T-helper 17 cell (primary cell): ENCODE results near the gene EDRF1. TPM values are rescaled to one million over a fixed set of nuclear protein-coding genes. Genes with fewer than 3 reads are reported as not detected.
"Not testable (repeated sequence)": the region's sequence is repeated elsewhere in the genome, so short reads cannot be mapped to it uniquely, and the experiment has no call there.

ENCODE experiments used
- ATAC-seq: fragments of 150-1000 bp; cut with Tn5 transposase; 2 replicates; pipeline ENCODE4 v1.10.0; 2021; ENCODE audit warnings: mild to moderate bottlenecking, moderate library complexity
- DNase-seq, 3 donors: peaks; one replicate each; pipeline versions ENCODE4 v3.0.0 to v3.0.0-alpha.2; 2020 to 2021
- H3K9me3 ChIP-seq: one replicate; pipeline ENCODE4 v1.7.0; 2013; ENCODE audit warnings: low read length, mild to moderate bottlenecking; ENCODE audit not compliant: control insufficient read depth, poor library complexity, severe bottlenecking
- H3K27ac Mint-ChIP-seq: one replicate; pipeline ENCODE4 v1.8.0; 2022; ENCODE audit warnings: mild to moderate bottlenecking, moderate library complexity, mixed read lengths
- H3K27me3 Mint-ChIP-seq: one replicate; pipeline ENCODE4 v1.8.0; 2022; ENCODE audit warnings: mixed read lengths
- H3K36me3 Mint-ChIP-seq: one replicate; pipeline ENCODE4 v1.8.0; 2022; ENCODE audit warnings: low read depth, mixed read lengths
- H3K4me1 Mint-ChIP-seq: one replicate; pipeline ENCODE4 v1.8.0; 2022; ENCODE audit warnings: mild to moderate bottlenecking, mixed read lengths
- H3K4me3 Mint-ChIP-seq: one replicate; pipeline ENCODE4 v1.8.0; 2022; ENCODE audit warnings: mild to moderate bottlenecking, moderate library complexity, mixed read lengths
- total RNA-seq, 4 donors: library from RNA in 2 of 4; stranded (reverse) in 2 of 4; gene quantifications; one replicate each; pipeline ENCODE4 v1.2.3 and lab custom pipeline; 2022 to 2026

The EDRF1 gene
- total RNA-seq, 2 donors from 2014 or later: 33.5 to 51.1 TPM

DNA sequence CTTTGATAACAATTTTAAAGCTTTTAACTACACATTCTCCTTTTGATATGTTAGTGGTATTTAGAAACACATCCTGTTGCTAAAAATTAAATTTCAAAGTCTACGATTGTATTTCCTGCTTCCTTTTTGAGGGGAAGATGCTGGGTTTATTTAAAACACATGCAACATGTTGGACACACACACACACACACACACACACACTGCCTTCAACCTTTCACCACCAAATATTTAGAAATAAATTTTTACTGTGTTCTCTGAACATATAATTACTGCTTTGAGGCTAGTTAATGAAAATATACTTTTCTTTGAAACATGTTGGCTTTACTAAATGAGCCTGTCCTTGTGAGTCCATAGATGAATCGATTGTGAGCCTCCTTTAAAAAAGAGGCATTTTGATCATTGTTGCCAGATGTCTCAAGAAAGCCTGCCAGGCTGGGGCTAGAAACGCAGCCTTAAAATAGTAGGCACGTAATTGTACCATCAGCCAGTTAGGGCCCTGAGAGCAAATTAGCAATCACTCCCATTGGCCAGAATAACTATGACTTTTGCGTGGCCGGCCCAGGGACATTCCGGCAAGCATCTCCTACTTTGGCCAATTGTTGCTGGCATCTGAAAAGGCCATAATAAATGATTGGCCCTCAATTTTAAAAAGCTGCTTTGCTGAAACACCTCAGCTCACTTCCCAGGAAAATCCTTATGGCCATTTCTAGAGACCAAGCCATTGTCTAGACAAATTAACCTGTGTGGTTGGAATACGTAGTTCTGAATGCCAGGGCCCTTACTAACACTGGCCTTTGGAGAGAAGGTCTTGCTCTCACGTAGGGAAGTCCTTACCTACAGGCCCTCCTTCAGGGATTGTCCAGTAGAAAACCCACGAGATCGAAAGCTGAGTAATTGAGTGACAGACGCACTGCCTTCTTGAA is 26.6 kb upstream of the EDRF1 start:
- DNase-seq: no peak
- Mint-ChIP-seq H3K27ac (no peak overlapping the region), H3K36me3 (no peaks in the 10 kb centered on the region), H3K27me3 (peaks cover 43% of the 10 kb centered on the region), H3K4me3 (no peak overlapping the region), H3K4me1 (no peaks in the 10 kb centered on the region)
- no peaks in the 10 kb centered on the region for H3K9me3 ChIP-seq
- ATAC-seq: no peak

- H3K36me3 Mint-ChIP-seq: no peaks in the 10 kb centered on the region
- ATAC-seq: no peak
- H3K9me3 ChIP-seq: no peaks in the 10 kb centered on the region
- DNase-seq: no peak
- H3K27ac Mint-ChIP-seq: no peak overlapping the region
- no peak overlapping the region for H3K4me3 Mint-ChIP-seq
- H3K27me3 Mint-ChIP-seq: peaks cover 41% of the 10 kb centered on the region
- H3K4me1 Mint-ChIP-seq: no peaks in the 10 kb centered on the region
These were observed 26.0 kb upstream of the EDRF1 start for GRCh38 chr10:125693524-125693847.

- Mint-ChIP-seq H3K4me1 (no peaks in the 10 kb centered on the region), H3K4me3 (no peak overlapping the region), H3K36me3 (no peaks in the 10 kb centered on the region), H3K27me3 (peaks cover 29% of the 10 kb centered on the region), H3K27ac (no peak overlapping the region)
- DNase-seq: no peak
- no peak for ATAC-seq
- H3K9me3 ChIP-seq: no peaks in the 10 kb centered on the region
These were observed 24.6 kb upstream of the EDRF1 start for GRCh38 chr10:125694883-125695282.

- not testable (repeated sequence) for H3K9me3 ChIP-seq, ATAC-seq, H3K4me1 Mint-ChIP-seq, DNase-seq, H3K27ac Mint-ChIP-seq, H3K4me3 Mint-ChIP-seq, H3K36me3 Mint-ChIP-seq
- H3K27me3 Mint-ChIP-seq: peaks cover 15% of the 10 kb centered on the region
These were observed 22.6 kb upstream of the EDRF1 start for GRCh38 chr10:125696884-125697283.

GRCh38 chr10:125698481-125698998 is 21.0 kb upstream of the EDRF1 start:
- no peaks in the 10 kb centered on the region for H3K36me3 Mint-ChIP-seq
- DNase-seq (no peak), ATAC-seq (no peak)
- no peaks in the 10 kb centered on the region for H3K9me3 ChIP-seq
- H3K27ac Mint-ChIP-seq: no peak overlapping the region
- no peaks in the 10 kb centered on the region for H3K4me1 Mint-ChIP-seq
- H3K4me3 Mint-ChIP-seq: no peak overlapping the region
- peaks cover 11% of the 10 kb centered on the region for H3K27me3 Mint-ChIP-seq

GRCh38 chr10:125699562-125700143 is 19.9 kb upstream of the EDRF1 start:
- H3K27me3 Mint-ChIP-seq: peaks cover 15% of the 10 kb centered on the region

DNA sequence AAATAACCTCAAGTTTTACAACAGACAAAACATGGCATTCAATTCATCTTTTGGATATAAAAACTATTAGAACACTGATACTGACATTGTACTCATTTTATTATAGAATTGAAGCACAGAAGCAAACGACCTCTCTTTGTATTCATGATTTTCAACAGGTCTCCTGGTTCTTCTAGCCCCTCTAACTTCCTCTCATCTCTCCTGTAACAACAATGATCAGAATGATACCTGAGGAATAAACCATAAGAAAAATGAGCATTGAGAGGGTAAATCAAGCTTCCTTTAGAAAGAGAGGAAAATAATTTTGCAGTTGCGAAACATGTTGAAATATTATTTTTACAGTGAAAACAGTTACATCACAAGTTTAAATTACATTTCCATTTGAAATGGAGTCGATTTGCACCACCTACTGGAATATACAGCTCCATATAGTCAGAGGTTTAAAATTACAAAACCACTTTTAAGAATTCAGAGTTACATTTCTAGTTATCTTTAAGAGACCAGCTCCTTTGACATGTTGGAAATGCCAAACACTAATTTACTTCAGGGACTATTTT is 19.1 kb upstream of the EDRF1 start:
- DNase-seq (no peak), ATAC-seq (no peak)
- Mint-ChIP-seq H3K4me3 (no peak overlapping the region), H3K27me3 (peaks cover 8% of the 10 kb centered on the region), H3K4me1 (no peaks in the 10 kb centered on the region), H3K27ac (no peak overlapping the region), H3K36me3 (no peaks in the 10 kb centered on the region)
- H3K9me3 ChIP-seq: no peaks in the 10 kb centered on the region

More at GRCh38 chr10:125699562-125700143, 19.9 kb upstream of the EDRF1 start:
- no peaks in the 10 kb centered on the region for H3K36me3 Mint-ChIP-seq
- no peak overlapping the region for H3K4me3 Mint-ChIP-seq
- no peak overlapping the region for H3K27ac Mint-ChIP-seq
- DNase-seq (no peak), ATAC-seq (no peak)
- no peaks in the 10 kb centered on the region for H3K9me3 ChIP-seq
- H3K4me1 Mint-ChIP-seq: no peaks in the 10 kb centered on the region

GRCh38 chr10:125707541-125708468 is 11.7 kb upstream of the EDRF1 start:
- DNase-seq (no peak), ATAC-seq (no peak)
- H3K4me3 Mint-ChIP-seq: no peak overlapping the region
- peaks cover 4% of the 10 kb centered on the region for H3K27me3 Mint-ChIP-seq
- H3K9me3 ChIP-seq: peaks cover 7% of the 10 kb centered on the region
- no peaks in the 10 kb centered on the region for H3K4me1 Mint-ChIP-seq
- peaks cover 2% of the 10 kb centered on the region for H3K36me3 Mint-ChIP-seq
- no peak overlapping the region for H3K27ac Mint-ChIP-seq

GRCh38 chr10:125708971-125709503 is 10.5 kb upstream of the EDRF1 start:
- H3K9me3 ChIP-seq: peaks cover 12% of the 10 kb centered on the region
- Mint-ChIP-seq H3K4me3 (no peak overlapping the region), H3K27me3 (peaks cover 2% of the 10 kb centered on the region), H3K36me3 (peaks cover 2% of the 10 kb centered on the region), H3K27ac (no peak overlapping the region), H3K4me1 (no peaks in the 10 kb centered on the region)
- DNase-seq (no peak), ATAC-seq (no peak)

GRCh38 chr10:125709553-125710474 is 9.7 kb upstream of the EDRF1 start:
- H3K4me1 Mint-ChIP-seq: no peaks in the 10 kb centered on the region
- H3K27me3 Mint-ChIP-seq: no peaks in the 10 kb centered on the region
- no peak overlapping the region for H3K4me3 Mint-ChIP-seq
- ATAC-seq: no peak
- H3K9me3 ChIP-seq: peaks cover 13% of the 10 kb centered on the region
- DNase-seq: no peak
- H3K36me3 Mint-ChIP-seq: peaks cover 2% of the 10 kb centered on the region
- H3K27ac Mint-ChIP-seq: no peak overlapping the region

DNA sequence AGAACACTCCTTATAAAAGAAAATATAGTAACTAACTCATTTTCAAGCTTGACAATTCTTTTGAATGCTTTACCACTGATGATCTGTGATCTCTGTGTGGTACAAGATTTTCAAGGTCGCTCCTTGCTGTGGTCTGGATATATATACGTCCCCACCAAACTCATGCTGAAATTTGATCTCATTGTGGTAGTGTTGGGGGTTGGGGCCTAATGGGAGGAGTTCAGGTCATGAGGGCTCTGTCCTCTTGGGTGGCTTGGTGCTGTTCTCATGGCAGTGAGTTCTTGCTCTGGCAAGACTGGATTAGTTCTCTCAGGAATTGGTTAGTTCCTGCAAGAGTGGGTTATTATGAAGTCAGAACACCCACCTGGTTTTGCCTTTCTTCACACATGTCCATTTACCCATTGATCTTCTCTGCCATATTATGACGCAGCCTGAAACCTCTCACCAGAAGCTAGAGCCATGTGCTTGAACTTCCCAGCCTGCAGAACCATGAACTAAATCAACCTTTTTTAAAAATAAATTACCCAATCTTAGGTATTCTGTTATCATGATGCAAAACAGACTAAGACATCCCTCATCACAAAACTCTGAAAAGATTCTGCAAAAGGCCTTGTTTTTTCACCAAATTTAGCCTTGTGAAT is 8.3 kb upstream of the EDRF1 start:
- H3K4me3 Mint-ChIP-seq: no peak overlapping the region
- no peaks in the 10 kb centered on the region for H3K27me3 Mint-ChIP-seq
- peaks cover 2% of the 10 kb centered on the region for H3K36me3 Mint-ChIP-seq
- no peak overlapping the region for H3K27ac Mint-ChIP-seq
- peaks cover 13% of the 10 kb centered on the region for H3K9me3 ChIP-seq
- ATAC-seq (no peak), DNase-seq (no peak)
- no peaks in the 10 kb centered on the region for H3K4me1 Mint-ChIP-seq
